HEK293 (cell line): ENCODE results near the gene CEP68.
A peak's percentile ranks its signal among the peaks of the same experiment; 100 is the strongest.
"Not testable (repeated sequence)": the region's sequence is repeated elsewhere in the genome, so short reads cannot be mapped to it uniquely, and the experiment has no call there.

Experiments used
- CTCF ChIA-PET: fragments of 350-600 bp; formaldehyde crosslinking; extraction: SDS; loops from one replicate; lab custom pipeline; 2021; ENCODE audit warnings: antibody characterized with exemption; lab: Yijun Ruan, JAX
- POLR2A ChIA-PET: fragments of 300-600 bp; formaldehyde crosslinking; extraction: SDS; loops from one replicate; lab custom pipeline; 2020; ENCODE audit warnings: antibody characterized with exemption, inconsistent platforms; lab: Yijun Ruan, JAX
- H3K27ac ChIP-seq: fragments of 200-500 bp; sonication (Bioruptor generic); 2 replicates; pipeline ENCODE4 v1.5.1; 2014; ENCODE audit warnings: low read depth, low read length, control low read depth, inconsistent platforms; ENCODE audit errors: extremely low read depth
- H3K36me3 ChIP-seq, 2 experiments: fragments of 200-500 bp in 1 of 2; sonication (Bioruptor generic) in 1 of 2; 1 replicate in 1 of 2; 2 replicates in 1 of 2; pipeline ENCODE4 v1.5.1; 2014 to 2017; ENCODE audit warnings: inconsistent platforms in 2 of 2, low read length in 2 of 2; ENCODE audit not compliant: control insufficient read depth in 2 of 2, insufficient read depth in 1 of 2
- H3K4me1 ChIP-seq: fragments of 200-500 bp; sonication (Bioruptor generic); 2 replicates; pipeline ENCODE4 v1.5.1; 2014; ENCODE audit warnings: mild to moderate bottlenecking, low read length, inconsistent platforms; ENCODE audit not compliant: control insufficient read depth, insufficient read depth
- H3K4me3 ChIP-seq: 2 replicates; pipeline ENCODE4 v1.5.1; 2011; ENCODE audit warnings: low read depth, mild to moderate bottlenecking, control low read depth, low read length, moderate library complexity
- H3K9me3 ChIP-seq: fragments of 200-500 bp; sonication (Bioruptor generic); 2 replicates; pipeline ENCODE4 v1.5.1; 2014; ENCODE audit warnings: low read depth, low read length, inconsistent platforms; ENCODE audit not compliant: control insufficient read depth, insufficient read depth
- ZBTB8A ChIP-seq: fragments of 450-650 bp; formaldehyde crosslinking; IDR thresholded peaks from 2 replicates; pipeline ENCODE4 v1.5.1; 2016; ENCODE audit warnings: missing biosample characterization, missing genetic modification characterization
- ZNF140 ChIP-seq: fragments of 450-650 bp; formaldehyde crosslinking; IDR thresholded peaks from 2 replicates; pipeline ENCODE4 v1.5.1; 2016; ENCODE audit warnings: missing biosample characterization, missing genetic modification characterization
- ZNF266 ChIP-seq: fragments of 450-650 bp; formaldehyde crosslinking; IDR thresholded peaks from 2 replicates; pipeline ENCODE4 v1.5.1; 2016; ENCODE audit warnings: missing biosample characterization, missing genetic modification characterization, low read depth
- ZNF394 ChIP-seq: fragments of 450-650 bp; formaldehyde crosslinking; IDR thresholded peaks from 2 replicates; pipeline ENCODE4 v1.5.1; 2016; ENCODE audit warnings: missing biosample characterization, missing genetic modification characterization, mild to moderate bottlenecking, moderate library complexity, borderline replicate concordance
- ZNF426 ChIP-seq: fragments of 450-650 bp; formaldehyde crosslinking; IDR thresholded peaks from 2 replicates; pipeline ENCODE4 v1.5.1; 2017; ENCODE audit warnings: missing biosample characterization, missing genetic modification characterization, mild to moderate bottlenecking, inconsistent platforms, moderate library complexity
- ZNF433 ChIP-seq: fragments of 450-650 bp; formaldehyde crosslinking; IDR thresholded peaks from 2 replicates; pipeline ENCODE4 v1.5.1; 2016; ENCODE audit warnings: missing biosample characterization, missing genetic modification characterization, low read depth
- ZNF555 ChIP-seq: fragments of 450-650 bp; formaldehyde crosslinking; conservative IDR thresholded peaks from 2 replicates; pipeline ENCODE4 v1.5.1; 2017; ENCODE audit warnings: missing biosample characterization, mild to moderate bottlenecking, missing genetic modification characterization, inconsistent platforms
- ZNF623 ChIP-seq: fragments of 450-650 bp; formaldehyde crosslinking; IDR thresholded peaks from 2 replicates; pipeline ENCODE4 v1.5.1; 2016; ENCODE audit warnings: missing biosample characterization, missing genetic modification characterization
- ZNF629 ChIP-seq: fragments of 450-650 bp; formaldehyde crosslinking; IDR thresholded peaks from 2 replicates; pipeline ENCODE4 v1.5.1; 2017; ENCODE audit warnings: missing biosample characterization, missing genetic modification characterization
- ZNF654 ChIP-seq: fragments of 450-650 bp; formaldehyde crosslinking; IDR thresholded peaks from 2 replicates; pipeline ENCODE4 v1.5.1; 2016; ENCODE audit warnings: low read depth, missing biosample characterization, missing genetic modification characterization
- ZXDB ChIP-seq: fragments of 450-650 bp; formaldehyde crosslinking; IDR thresholded peaks from 2 replicates; pipeline ENCODE4 v1.5.1; 2016; ENCODE audit warnings: missing biosample characterization, missing genetic modification characterization
- TF ChIP-seq, protein P1 (sequence below): fragments of 450-650 bp; formaldehyde crosslinking; conservative IDR thresholded peaks from 2 replicates; pipeline ENCODE4 v1.5.1; 2016; ENCODE audit warnings: low read depth, missing biosample characterization, missing genetic modification characterization
- TF ChIP-seq, protein P2 (sequence below): fragments of 450-650 bp; formaldehyde crosslinking; IDR thresholded peaks from 2 replicates; pipeline ENCODE4 v1.5.1; 2016; ENCODE audit warnings: missing biosample characterization, missing genetic modification characterization
- TF ChIP-seq, protein P3 (sequence below): fragments of 450-650 bp; formaldehyde crosslinking; conservative IDR thresholded peaks from 2 replicates; pipeline ENCODE4 v1.5.1; 2016; ENCODE audit warnings: low read depth, missing biosample characterization, missing genetic modification characterization

The CEP68 gene

DNA sequence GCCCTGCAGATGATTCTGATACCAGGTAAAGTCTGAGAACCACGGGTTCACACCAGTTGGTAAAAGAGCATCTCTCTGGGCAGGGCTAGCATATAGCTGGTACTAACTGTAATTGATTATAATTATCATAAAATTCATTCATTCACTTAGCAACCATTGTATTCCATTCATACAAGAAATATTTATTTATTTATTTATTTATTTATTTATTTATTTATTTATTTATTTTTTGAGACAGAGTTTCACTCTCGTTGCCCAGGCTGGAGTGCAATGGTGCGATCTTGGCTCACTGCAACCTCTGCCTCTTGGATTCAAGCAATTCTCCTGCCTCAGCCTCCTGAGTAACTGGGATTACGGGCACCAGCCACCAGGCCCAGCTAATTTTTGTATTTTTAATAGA is 22.5 kb upstream of the CEP68 start:
- peaks cover 12 to 14% of the 10 kb centered on the region in 2 experiments; a peak in 2 of 3 replicates for H3K36me3 ChIP-seq
- H3K4me1 ChIP-seq, H3K4me3 ChIP-seq: not testable (repeated sequence)
- CTCF ChIA-PET = interaction anchor here (0.6 to 2.9 kb wide), 5 partner anchors 37 to 394 kb away, joined by 3 to 13 read pairs (median 3); no protein-coding TSS in a partner anchor
- TF ChIP-seq ZNF623 (tag by site-specific recombination) = peak; percentile 53
- TF ChIP-seq ZXDB (tag by site-specific recombination) = peak; percentile 31; the same call in 1 of the 2 replicates
- TF ChIP-seq, protein P1, sequence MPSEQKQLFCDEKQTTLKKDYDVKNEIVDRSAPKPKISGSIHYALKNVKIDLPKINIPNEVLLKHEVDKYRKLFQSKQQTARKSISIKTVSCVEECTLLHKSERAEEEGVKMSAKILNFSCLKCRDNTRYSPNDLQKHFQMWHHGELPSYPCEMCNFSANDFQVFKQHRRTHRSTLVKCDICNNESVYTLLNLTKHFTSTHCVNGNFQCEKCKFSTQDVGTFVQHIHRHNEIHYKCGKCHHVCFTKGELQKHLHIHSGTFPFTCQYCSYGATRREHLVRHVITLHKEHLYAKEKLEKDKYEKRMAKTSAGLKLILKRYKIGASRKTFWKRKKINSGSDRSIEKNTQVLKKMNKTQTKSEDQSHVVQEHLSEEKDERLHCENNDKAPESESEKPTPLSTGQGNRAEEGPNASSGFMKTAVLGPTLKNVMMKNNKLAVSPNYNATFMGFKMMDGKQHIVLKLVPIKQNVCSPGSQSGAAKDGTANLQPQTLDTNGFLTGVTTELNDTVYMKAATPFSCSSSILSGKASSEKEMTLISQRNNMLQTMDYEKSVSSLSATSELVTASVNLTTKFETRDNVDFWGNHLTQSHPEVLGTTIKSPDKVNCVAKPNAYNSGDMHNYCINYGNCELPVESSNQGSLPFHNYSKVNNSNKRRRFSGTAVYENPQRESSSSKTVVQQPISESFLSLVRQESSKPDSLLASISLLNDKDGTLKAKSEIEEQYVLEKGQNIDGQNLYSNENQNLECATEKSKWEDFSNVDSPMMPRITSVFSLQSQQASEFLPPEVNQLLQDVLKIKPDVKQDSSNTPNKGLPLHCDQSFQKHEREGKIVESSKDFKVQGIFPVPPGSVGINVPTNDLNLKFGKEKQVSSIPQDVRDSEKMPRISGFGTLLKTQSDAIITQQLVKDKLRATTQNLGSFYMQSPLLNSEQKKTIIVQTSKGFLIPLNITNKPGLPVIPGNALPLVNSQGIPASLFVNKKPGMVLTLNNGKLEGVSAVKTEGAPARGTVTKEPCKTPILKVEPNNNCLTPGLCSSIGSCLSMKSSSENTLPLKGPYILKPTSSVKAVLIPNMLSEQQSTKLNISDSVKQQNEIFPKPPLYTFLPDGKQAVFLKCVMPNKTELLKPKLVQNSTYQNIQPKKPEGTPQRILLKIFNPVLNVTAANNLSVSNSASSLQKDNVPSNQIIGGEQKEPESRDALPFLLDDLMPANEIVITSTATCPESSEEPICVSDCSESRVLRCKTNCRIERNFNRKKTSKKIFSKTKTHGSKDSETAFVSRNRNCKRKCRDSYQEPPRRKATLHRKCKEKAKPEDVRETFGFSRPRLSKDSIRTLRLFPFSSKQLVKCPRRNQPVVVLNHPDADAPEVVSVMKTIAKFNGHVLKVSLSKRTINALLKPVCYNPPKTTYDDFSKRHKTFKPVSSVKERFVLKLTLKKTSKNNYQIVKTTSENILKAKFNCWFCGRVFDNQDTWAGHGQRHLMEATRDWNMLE (tag by site-specific recombination) = peak; percentile 76
- peak; percentile 23 for TF ChIP-seq ZNF654 (tag by site-specific recombination)
- TF ChIP-seq ZNF266 = peak; percentile 15; the same call in 1 of the 2 replicates
- TF ChIP-seq ZNF629 (tag by site-specific recombination) = 0 out of 2 replicates have a peak, but pooled peaks have one; percentile 37
- TF ChIP-seq ZNF394 (tag by site-specific recombination) = peak; percentile 87; the same call in 1 of the 2 replicates
- TF ChIP-seq ZNF140 (tag by site-specific recombination) = peak; percentile 22; the same call in 1 of the 2 replicates
- peak; percentile 73 for TF ChIP-seq ZNF426 (tag by site-specific recombination)
- TF ChIP-seq ZNF555 = peak; percentile 61
- TF ChIP-seq, protein P2, sequence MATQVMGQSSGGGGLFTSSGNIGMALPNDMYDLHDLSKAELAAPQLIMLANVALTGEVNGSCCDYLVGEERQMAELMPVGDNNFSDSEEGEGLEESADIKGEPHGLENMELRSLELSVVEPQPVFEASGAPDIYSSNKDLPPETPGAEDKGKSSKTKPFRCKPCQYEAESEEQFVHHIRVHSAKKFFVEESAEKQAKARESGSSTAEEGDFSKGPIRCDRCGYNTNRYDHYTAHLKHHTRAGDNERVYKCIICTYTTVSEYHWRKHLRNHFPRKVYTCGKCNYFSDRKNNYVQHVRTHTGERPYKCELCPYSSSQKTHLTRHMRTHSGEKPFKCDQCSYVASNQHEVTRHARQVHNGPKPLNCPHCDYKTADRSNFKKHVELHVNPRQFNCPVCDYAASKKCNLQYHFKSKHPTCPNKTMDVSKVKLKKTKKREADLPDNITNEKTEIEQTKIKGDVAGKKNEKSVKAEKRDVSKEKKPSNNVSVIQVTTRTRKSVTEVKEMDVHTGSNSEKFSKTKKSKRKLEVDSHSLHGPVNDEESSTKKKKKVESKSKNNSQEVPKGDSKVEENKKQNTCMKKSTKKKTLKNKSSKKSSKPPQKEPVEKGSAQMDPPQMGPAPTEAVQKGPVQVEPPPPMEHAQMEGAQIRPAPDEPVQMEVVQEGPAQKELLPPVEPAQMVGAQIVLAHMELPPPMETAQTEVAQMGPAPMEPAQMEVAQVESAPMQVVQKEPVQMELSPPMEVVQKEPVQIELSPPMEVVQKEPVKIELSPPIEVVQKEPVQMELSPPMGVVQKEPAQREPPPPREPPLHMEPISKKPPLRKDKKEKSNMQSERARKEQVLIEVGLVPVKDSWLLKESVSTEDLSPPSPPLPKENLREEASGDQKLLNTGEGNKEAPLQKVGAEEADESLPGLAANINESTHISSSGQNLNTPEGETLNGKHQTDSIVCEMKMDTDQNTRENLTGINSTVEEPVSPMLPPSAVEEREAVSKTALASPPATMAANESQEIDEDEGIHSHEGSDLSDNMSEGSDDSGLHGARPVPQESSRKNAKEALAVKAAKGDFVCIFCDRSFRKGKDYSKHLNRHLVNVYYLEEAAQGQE = 0 out of 2 replicates have a peak, but pooled peaks have one; percentile 50
- TF ChIP-seq, protein P3, sequence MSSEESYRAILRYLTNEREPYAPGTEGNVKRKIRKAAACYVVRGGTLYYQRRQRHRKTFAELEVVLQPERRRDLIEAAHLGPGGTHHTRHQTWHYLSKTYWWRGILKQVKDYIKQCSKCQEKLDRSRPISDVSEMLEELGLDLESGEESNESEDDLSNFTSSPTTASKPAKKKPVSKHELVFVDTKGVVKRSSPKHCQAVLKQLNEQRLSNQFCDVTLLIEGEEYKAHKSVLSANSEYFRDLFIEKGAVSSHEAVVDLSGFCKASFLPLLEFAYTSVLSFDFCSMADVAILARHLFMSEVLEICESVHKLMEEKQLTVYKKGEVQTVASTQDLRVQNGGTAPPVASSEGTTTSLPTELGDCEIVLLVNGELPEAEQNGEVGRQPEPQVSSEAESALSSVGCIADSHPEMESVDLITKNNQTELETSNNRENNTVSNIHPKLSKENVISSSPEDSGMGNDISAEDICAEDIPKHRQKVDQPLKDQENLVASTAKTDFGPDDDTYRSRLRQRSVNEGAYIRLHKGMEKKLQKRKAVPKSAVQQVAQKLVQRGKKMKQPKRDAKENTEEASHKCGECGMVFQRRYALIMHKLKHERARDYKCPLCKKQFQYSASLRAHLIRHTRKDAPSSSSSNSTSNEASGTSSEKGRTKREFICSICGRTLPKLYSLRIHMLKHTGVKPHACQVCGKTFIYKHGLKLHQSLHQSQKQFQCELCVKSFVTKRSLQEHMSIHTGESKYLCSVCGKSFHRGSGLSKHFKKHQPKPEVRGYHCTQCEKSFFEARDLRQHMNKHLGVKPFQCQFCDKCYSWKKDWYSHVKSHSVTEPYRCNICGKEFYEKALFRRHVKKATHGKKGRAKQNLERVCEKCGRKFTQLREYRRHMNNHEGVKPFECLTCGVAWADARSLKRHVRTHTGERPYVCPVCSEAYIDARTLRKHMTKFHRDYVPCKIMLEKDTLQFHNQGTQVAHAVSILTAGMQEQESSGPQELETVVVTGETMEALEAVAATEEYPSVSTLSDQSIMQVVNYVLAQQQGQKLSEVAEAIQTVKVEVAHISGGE (tag by site-specific recombination) = peak; percentile 78
- peak; percentile 64 for TF ChIP-seq ZBTB8A
- TF ChIP-seq ZNF433 = peak; percentile 32; the same call in 1 of the 2 replicates
- TF ChIP-seq, all 188 proteins: peak for 14; not testable (repeated sequence) for 174
- H3K9me3 ChIP-seq, H3K27ac ChIP-seq: not testable (repeated sequence)
- POLR2A ChIA-PET = interaction anchor here (0.5 kb wide), 1 partner anchor 178 kb away, joined by 3 read pairs; no protein-coding TSS in a partner anchor
